ENCODE measurements around the gene MIA2. TPM values are rescaled to one million over a fixed set of nuclear protein-coding genes. Genes with fewer than 3 reads are reported as not detected.

The MIA2 gene
- polyA plus RNA-seq, 1 of the 3 experiments (the other 2 are of a cell fraction), result 2.6 TPM

Other genes with a start within 250 kb of the MIA2 start
- gene SEC23A, start 130.7 kb upstream of the MIA2 start, polyA plus RNA-seq (2012; rRNA removed), result 30.0 and 39.4 TPM in 2 replicates
- 8.4 and 13.2 TPM in 2 replicates for gene GEMIN2, start 119.6 kb upstream of the MIA2 start, polyA plus RNA-seq (2012; rRNA removed)
- gene TRAPPC6B, start 63.6 kb upstream of the MIA2 start, polyA plus RNA-seq (2012; rRNA removed), result 4.8 and 7.9 TPM in 2 replicates
- 8.8 and 14.7 TPM in 2 replicates for gene PNN, start 58.7 kb upstream of the MIA2 start, polyA plus RNA-seq (2012; rRNA removed)
- gene FBXO33, start 198.5 kb downstream of the MIA2 start, polyA plus RNA-seq (2012; rRNA removed), result 4.2 and 6.3 TPM in 2 replicates